Germinal center (tissue), 1 donor: ENCODE data around the gene PITHD1.
"Not testable (repeated sequence)": the region's sequence is repeated elsewhere in the genome, so short reads cannot be mapped to it uniquely, and the experiment has no call there.

ENCODE experiments used
- DNase-seq: peaks from one replicate; pipeline ENCODE4 v3.0.0; 2012; ENCODE audit warnings: mixed read lengths, low spot score

The PITHD1 gene, protein sequence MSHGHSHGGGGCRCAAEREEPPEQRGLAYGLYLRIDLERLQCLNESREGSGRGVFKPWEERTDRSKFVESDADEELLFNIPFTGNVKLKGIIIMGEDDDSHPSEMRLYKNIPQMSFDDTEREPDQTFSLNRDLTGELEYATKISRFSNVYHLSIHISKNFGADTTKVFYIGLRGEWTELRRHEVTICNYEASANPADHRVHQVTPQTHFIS

DNA sequence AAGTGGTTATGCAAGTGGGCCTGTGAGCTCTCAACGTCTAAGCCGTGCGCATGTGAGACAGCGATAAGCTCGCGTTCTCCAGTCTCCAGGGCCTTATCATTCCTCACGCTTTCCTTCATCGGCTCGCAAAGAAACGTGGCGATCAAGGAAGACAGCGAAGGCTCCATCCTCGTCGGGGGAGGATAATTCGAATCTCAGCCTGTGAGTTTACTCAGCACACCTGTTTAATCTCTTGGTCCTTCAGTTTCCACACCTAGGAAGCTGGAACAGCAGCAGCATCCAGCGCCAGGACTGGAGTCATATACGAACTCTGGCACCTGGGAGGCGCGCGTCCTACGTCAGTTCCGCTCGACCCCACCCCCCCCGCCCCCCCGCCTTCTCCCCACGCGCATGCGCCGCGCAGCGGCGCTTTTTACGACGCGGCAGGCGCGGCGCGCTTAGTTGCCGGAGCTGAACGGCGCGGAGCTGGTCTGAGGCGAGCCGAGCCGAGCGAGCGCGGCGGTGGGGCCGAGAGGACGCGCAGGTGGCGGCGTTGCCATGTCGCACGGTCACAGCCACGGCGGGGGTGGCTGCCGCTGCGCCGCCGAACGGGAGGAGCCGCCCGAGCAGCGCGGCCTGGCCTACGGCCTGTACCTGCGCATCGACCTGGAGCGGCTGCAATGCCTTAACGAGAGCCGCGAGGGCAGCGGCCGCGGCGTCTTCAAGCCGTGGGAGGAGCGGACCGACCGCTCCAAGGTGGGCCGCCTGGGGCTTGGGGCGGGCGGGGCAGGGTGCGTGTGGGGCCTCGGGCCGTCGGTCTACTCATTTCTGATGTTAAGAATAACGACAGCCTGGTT, at the start of gene PITHD1:
TSS of gene PITHD1 (plus strand) at position 440 of the 836 bp plus-strand sequence. CDS start at position 538, 98 bp downstream.
- peak; percentile 96 for DNase-seq

DNA sequence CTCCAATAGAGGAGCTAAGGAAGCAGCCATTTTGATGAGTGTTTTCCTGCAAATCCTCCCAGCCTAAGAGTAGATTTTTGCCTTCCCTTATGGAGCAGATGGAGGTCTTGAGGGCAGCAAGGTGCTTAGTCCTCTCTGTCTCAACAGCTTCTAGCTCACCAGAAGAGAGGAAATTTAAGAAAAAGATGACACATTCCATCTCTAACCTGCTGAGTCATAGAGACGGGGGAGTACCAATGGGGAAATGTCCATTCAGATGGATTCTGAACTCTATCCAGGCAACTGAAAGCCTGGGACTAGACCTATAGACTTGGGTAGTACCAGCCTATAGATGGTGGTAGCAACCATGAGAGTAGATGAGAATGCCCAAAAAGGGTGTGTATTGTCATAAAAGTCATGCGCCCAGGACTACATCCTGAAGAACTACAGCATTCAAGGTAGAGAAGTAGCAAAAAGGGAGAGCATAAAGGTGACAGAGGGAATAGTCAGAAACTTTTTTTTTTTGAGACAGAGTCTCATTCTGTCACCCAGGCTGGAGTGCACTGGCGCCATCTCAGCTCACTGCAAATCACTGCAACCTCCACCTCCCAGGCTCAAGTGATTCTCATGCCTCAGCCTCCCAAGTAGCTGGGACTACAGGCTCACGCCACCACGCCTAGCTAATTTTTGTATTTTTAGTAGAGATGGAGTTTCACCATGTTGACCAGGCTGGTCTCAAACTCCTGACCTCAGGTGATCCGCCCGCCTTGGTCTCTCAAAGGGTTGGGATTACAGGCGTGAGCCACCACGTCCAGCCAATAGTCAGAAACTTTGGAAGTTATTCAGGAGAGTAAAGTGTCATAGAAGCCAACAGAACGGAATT, 45.6 kb upstream of the PITHD1 start:
- DNase-seq, result no peak

DNA sequence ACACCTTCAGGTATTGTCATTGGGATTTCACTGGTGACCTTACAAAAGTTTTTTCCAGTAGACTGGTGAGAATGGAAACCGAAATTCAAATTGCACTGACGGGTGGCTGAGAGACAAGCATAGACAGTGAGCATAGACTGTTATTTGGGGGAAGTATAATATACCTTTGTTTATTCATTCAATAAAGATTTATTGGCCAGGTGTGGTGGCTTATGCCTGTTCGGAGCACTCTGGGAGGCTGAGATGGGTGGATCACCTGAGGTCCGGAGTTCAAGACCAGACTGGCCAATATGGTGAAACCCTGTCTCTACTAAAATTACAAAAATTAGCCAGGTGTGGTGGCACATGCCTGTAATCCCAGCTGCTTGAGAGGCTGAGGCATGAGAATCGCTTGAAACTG, 44.9 kb upstream of the PITHD1 start:
- not testable (repeated sequence) for DNase-seq

DNA sequence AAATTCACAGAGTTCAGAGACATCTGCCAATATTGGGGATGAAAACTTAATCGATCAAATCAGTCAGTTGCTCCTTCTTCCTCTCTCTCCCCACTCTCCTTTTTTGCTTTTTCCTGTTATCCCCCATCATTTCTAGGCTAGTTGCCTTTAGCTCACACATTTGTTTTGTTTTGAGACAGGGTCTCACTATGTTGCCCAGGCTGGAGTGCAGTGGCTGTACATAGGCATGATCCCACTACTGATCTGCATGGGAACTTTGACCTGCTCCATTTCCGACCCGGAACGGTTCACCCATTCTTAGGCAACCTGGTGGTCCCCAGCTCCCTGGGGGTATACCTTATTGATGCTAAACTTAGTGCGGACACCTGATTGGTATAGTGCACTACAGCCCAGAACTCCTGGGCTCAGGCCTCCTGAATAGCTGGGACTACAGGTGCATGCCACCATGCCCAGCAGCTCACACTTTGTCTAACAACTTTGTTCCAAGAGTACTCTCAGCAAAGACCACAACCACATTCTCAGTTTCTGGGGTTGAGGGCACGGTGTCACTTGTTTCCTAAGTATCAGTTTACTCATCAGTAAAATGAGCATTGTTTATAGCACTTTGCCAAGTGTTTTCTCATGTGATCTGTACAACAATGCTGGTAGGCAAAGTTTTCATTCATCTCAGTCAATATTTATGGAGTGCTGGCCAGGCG, 41.6 kb upstream of the PITHD1 start:
- no peak for DNase-seq

DNA sequence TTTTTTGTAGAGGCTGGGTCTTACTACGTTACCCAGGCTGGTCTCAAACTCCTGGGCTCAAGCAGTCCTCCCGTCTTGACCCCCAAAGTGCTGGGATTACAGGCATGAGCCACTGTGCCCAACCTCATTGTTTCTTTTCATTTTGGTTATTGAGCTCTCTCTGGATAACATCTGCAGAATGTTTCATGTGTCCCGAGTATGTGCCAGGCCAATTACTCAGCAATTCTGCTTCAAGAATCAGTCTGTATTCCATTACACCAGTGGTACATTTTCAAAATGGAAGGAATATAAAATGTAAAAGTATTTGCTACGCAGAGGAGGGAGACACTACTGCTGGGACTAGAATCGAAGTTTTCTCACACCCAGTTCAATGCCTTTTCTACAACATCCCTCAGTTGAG, 36.6 kb upstream of the PITHD1 start:
- DNase-seq, result no peak

DNA sequence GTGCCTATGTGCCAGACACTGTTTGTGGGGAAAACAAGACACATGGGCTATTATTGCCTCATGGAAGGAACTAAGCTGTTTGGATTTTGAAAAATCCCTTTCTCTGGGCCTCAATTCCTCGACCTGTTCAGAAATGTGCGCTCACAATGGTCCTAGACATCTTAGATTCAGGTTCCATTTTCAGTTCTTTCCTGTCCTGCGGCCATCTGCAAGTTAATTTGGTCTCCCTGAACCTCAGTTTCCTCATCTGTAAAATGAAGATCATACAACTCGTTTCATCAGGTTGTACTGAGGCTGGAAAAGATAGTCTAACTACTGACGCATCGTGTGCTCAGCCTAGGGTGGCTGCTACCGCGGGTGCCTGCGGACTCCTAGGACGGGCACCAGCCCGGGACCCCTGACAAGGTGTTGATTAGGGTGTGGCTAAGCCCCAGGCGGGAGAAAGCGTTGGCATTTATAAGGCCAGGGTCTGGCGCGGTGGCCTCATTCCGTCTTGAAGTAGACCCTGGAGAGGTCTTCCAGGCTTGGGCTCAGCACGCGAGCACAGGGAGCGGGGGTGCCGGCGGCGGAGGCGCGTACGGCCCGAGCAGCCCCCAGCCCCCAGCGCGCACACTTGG, 35.4 kb upstream of the PITHD1 start:
- DNase-seq, result no peak

DNA sequence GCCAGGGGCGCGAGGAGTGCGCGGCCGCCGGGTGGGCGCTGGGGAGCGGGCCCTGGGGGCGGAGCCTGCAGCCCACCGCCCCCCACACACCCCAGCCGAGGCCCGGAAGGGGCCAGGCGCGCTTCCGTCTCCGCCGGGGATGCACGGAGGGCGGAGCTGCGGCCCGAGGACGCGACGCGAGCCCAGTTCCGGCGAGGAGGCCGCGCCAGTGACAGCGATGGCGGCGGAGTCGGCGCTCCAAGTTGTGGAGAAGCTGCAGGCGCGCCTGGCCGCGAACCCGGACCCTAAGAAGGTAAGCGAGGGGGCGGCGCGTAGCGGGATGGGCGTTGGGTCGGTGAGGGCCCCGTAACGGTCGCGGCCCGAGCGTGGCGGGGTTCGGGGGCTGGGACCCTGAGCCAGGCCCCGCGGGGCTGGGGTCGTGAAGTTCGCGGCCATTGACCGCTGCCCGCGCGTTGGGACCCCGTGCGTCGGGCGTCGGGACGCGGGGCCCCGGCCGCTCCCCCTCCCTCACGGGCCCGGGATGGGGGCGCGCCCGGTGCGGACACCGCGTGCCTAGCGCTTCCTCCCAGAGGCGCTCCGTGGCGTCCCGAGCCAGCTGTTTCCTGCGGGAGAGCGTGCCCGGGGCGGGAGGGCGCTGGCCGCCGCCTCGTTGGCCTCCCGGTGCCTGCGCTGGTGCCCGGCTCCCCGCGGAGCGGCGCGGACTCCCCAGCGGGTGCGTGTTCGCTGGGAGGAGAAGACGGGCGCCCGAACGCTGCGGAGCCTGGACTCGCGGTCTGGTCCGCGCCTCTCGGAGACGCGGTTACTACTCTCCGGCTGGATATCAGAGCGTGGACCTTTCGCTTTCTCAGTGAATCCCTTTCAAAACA, 34.7 kb upstream of the PITHD1 start, which contains the start of gene ELOA:
TSS of gene ELOA (plus strand) at position 185 of the 866 bp plus-strand sequence. CDS start at position 218, 33 bp downstream.
- peak; percentile 88 for DNase-seq

DNA sequence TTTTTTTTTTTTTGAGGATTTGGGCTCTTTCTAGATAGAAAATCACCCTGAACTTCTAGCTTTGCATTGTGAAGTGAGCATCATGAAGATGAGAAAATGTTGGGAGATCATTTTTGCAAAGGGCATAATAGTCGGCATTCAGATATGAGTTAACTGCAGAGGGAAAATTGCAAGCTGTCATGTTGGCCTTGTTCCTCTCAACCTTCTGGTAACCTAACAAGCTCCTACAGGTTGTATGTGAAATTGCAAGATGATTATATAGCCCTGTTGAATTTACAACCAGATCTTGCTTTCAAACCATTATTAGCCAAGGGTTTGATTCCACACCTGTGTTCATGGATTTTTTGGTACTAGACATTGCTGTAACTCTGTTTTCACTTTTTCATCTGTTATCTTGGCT, 32.7 kb upstream of the PITHD1 start:
- DNase-seq, result peak; percentile 70

DNA sequence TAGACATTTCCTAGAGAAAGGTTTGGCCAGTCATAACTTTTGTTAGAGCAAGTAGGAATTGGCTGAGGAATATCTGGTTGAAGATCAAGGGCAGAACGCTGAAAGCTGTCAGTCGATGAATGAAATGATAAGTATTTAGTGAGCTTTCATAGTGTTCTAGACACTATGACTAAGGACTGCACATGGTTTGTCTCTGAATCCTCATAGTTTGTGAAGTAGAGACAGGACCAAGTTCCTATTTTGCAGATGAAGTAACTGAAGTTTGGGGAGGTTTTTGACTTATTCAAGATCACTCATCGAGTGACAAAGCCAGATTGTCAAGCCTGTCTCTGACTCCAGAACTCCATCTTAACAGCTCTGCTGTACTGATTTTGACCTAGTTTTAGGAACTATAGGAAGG, 30.2 kb upstream of the PITHD1 start:
- DNase-seq, result no peak

DNA sequence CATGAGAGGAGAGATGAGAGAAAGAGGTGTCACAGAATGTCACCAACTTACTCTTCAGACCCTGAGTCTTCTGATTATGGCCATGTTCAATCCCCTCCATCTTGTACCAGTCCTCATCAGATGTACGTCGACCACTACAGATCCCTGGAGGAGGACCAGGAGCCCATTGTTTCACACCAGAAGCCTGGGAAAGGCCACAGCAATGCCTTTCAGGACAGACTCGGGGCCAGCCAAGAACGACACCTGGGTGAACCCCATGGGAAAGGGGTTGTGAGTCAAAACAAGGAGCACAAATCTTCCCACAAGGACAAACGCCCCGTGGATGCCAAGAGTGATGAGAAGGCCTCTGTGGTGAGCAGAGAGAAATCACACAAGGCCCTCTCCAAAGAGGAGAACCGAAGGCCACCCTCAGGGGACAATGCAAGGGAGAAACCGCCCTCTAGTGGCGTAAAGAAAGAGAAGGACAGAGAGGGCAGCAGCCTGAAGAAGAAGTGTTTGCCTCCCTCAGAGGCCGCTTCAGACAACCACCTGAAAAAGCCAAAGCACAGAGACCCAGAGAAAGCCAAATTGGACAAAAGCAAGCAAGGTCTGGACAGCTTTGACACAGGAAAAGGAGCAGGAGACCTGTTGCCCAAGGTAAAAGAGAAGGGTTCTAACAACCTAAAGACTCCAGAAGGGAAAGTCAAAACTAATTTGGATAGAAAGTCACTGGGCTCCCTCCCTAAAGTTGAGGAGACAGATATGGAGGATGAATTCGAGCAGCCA, 27.0 kb upstream of the PITHD1 start:
- DNase-seq, result peak; percentile 74

DNA sequence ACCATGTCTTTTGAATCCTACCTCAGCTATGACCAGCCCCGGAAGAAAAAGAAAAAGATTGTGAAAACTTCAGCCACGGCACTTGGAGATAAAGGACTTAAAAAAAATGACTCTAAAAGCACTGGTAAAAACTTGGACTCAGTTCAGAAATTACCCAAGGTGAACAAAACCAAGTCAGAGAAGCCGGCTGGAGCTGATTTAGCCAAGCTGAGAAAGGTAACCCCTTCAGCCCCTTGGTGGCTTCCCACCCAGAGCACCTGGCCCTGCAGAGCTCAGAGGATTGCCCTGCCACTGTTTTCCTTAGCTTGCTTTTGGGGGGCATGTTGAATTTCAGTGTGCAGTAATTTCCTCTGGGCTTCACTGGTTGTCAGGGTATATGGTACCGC, 26.4 kb upstream of the PITHD1 start:
- no peak for DNase-seq

DNA sequence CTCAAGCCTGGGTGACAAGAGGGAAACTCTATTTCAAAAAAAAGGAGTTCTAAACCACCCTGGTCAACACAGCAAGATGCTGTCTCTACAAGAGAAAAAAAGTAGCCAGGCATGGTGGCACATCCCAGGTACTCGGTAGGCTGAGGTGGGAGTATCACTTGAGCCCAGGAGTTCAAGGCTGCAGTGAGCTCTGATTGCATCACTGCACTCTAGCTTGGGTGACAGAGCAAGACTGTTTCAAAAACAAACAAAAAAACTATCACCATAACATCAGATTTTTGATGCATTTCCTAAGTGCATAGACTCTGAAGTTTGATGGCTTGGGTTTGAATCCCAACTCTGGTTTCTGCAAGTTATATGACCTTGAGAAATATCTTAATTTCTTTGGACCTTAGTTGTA, 25.3 kb upstream of the PITHD1 start:
- no peak for DNase-seq

DNA sequence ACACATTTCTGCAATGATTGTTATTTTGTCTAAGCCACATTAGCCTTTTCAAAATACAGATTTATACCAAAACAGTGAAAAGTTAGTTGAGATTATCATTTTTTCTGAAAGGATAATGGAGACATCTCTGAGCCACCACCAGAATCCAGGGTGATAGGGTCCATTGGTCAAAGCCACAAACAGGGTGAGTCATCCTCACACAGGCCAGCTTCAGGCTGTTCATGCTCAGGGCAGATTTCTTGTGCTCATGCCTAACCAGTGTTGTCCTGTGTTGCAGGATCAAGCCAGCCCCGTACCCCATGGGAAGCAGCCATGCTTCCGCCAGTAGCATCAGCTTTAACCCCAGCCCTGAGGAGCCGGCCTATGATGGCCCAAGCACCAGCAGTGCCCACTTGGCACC, 21.5 kb upstream of the PITHD1 start:
- DNase-seq, result no peak

DNA sequence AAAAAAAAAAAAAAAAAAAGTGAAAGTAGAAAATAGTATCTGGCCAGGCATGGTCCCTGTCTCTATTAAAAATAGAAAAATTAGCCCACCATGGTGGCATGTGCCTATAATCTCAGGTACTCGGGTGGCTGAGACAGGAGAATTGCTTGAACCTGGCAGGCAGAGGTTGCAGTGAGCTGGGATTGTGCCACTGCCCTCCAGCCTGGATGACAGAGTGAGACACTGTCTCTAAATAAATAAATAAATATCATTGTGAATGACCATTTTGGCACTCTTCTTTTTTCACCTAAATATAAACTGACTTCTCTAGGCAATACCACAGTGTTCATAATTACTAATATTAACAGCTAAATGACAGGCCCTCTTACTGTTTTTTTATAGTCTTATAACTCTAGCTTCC, 20.4 kb upstream of the PITHD1 start:
- no peak for DNase-seq

DNA sequence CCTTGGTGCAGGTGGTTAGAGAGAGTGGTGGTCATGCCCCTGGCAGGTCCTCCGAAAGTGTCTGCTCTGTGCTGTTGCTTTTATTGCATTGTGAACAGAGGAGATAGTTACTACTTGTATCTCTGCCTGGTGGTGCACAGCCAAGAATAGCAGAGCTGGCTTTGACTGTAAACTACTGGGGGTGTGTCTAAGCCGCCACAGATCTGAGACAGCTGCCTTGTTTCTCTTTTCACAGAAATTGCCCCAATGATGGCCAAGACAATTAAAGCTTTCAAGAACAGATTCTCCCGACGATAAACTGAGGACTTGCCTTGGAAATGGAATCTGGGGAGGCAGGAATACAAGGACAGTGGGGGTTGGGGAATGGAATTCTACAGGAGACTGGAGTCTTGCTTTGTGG, 18.9 kb upstream of the PITHD1 start:
- no peak for DNase-seq

DNA sequence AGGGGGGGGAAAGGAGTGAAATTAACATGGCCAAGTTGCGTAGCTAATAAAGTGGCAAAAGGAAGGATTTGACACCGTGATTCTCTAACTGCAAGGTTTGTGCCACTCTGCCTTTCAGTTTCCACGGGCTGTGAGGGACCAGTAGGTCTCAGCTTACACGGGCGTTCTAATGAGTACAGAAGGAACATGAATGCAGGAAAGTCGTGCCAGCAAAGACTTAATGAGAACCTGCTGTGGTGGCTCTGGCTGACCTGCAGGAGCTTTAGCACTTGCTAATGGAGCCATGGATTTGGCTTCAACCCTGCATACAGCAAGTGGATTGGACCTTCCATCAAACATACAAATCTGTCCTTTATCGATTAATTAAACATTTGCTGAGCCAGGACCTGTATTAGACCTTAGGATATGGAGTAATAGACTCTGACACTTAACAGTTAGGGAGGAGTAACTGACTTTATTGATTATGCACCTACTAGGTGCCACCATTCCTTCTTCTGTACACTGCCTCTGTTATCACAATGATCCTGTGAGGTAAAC, 15.1 kb upstream of the PITHD1 start:
- DNase-seq, result no peak

DNA sequence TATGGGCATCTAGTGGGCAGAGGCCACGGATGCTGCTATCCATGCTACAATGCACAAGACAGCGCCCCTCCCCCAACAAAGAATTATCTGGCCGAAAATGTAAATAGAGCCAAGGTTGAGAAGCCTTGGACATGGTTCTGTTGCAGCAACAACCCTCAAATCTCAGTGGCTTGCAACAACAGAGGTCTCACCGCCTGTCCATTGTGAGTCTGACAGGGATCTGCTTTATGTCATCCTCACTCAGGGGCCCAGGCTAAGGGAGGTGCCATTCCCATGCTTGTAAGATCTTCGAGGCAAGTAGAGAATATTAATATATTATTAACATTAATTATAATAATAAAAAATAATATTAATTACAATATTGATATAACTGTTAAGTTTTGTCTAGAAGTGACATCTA, 9.5 kb upstream of the PITHD1 start:
- no peak for DNase-seq

DNA sequence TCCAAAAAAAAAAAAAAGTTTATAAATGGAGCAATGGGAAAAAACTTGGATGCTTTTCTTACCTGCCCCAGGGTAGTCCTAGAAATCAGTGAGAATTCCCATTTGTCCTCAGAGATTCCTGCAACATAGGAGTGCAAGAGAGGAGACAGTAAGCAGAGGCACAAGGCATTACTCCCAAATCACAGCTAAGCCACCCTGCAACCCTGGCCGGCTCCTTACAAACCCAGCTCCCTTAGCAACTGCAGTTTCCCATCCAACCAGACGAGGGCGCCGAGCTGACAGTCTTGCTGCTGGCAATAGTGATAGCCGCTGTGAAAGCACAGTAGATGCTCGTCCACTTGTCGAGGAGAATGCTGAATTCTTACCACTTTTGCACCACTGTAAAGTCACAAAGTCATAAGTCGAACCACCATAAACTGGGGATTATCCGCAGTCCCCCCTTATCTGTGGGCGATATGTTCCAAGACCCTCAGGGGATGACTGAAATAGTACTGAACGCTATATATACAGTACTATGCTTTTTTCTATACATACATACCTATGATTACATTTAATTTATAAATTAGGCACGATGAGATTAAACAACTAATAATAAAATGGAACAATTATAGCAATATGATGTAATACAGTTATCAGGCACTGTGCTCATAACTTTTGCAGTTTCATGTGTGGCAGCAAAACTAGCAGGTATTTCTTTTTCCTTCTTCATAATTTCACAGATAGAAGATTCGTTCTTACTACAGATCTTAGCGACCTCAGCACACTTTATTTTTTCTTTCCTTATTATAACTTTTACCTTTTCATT, 6.0 kb upstream of the PITHD1 start:
- peak; percentile 59 for DNase-seq

DNA sequence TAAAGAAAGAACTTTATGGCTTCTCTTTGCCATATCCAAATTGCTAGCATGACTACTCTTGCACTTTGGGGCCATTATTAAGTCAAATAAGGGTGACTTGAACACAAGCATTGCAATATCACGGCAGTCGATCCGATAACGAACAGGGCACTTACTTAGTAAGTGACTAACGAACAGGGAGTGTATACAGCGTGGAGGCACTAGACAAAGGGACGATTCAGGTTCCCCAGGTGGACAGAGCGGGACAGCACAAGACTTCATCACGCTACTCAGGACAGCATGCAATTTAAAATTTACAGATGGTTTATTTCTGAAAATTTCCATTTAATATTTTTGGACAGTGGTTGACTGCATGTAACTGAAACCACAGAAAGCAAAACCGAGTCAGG, 5.4 kb upstream of the PITHD1 start:
- no peak for DNase-seq
